Adipocyte (in vitro differentiated cells): ENCODE data around the gene FUT9.

ENCODE experiments used
- DNase-seq: peaks from one replicate; pipeline ENCODE4 v3.0.0-alpha.2; 2015; ENCODE audit warnings: low read depth
- H3K27me3 ChIP-seq: replicated peaks from 2 replicates; pipeline ENCODE4 v1.7.0; 2013; ENCODE audit warnings: mild to moderate bottlenecking, low read length, moderate library complexity; ENCODE audit not compliant: control insufficient read depth, insufficient read depth
- H3K36me3 ChIP-seq: 2 replicates; pipeline ENCODE4 v1.7.0; 2013; ENCODE audit warnings: low read length, mild to moderate bottlenecking, moderate library complexity; ENCODE audit not compliant: control insufficient read depth, insufficient read depth, severe bottlenecking
- H3K4me1 ChIP-seq: 2 replicates; pipeline ENCODE4 v1.7.0; 2013; ENCODE audit warnings: mild to moderate bottlenecking, low read length, moderate library complexity; ENCODE audit not compliant: control insufficient read depth, insufficient read depth
- H3K4me3 ChIP-seq: 2 replicates; pipeline ENCODE4 v1.7.0; 2013; ENCODE audit warnings: mild to moderate bottlenecking, low read length, moderate library complexity
- H3K9ac ChIP-seq: 2 replicates; pipeline ENCODE4 v1.7.0; 2013; ENCODE audit warnings: mild to moderate bottlenecking, low read length, moderate library complexity
- H3K9me3 ChIP-seq: 2 replicates; pipeline ENCODE4 v1.7.0; 2013; ENCODE audit warnings: mild to moderate bottlenecking, low read length, moderate library complexity; ENCODE audit not compliant: control insufficient read depth

The FUT9 gene

DNA sequence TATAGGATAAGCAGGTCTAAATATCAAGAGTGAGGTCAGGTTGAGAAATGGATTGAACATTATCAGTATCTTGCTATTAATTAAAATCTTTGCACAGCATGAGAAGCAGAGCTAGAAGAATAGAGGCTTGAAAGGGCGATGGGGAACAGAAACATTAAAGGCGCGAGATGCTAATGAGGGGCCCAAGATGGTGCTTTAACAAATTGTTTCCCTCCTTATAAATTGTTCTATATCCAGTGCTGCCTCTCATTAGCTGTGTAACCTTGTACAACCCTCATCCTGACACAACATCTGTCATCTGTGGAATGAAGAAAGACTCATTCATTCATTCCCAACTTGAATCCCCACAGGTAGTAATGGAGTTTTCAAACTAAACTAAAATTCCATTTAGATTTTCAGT, 57.8 kb downstream of the FUT9 start:
- Histone ChIP-seq H3K9ac (no peak overlapping the region), H3K36me3 (no peaks in the 10 kb centered on the region), H3K4me3 (no peak overlapping the region), H3K9me3 (no peaks in the 10 kb centered on the region), H3K4me1 (no peaks in the 10 kb centered on the region), H3K27me3 (no peaks in the 10 kb centered on the region)
- DNase-seq: no peak

DNA sequence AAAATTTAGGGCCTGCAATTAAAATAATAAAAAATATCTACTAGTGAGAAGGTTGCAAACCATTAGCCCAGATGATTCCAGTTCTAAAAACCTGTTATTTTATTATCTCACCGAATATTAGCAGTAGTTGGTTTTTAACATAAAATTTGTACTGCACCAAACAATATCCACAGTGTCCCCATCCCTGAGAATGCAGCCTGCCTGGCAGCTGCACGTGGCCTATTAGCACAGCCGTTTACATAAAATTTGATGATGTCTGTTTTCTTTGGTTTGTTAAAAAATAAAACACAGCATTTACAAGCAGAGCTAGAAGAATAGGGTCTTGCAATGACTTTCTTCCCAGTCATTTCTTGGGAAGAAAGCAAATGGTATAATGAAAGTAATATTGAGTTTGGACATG, 58.2 kb downstream of the FUT9 start:
- no peaks in the 10 kb centered on the region for H3K9me3 ChIP-seq
- no peaks in the 10 kb centered on the region for H3K4me1 ChIP-seq
- DNase-seq: no peak
- H3K36me3 ChIP-seq: no peaks in the 10 kb centered on the region
- no peaks in the 10 kb centered on the region for H3K27me3 ChIP-seq
- no peak overlapping the region for H3K4me3 ChIP-seq
- H3K9ac ChIP-seq: no peak overlapping the region

DNA sequence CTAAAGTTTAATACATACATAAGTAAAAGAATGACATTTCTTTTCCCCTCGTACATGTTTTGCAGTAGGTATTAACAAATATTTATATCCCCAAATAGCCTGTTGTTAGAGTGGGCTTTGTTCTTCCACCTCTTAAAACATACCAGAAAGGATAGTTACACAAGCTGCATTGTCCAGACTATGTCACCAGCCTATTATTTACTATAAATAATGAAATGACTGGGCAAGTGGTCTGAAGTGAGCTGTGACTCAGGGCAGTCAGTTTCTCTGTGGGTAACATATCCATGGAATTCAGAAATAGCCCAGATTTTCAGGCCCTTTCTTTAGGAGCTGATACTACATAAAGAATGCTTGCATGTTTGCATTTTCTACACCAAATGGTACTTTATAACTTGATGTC, 60.1 kb downstream of the FUT9 start:
- Histone ChIP-seq H3K27me3 (no peaks in the 10 kb centered on the region), H3K9me3 (no peaks in the 10 kb centered on the region), H3K4me3 (no peak overlapping the region), H3K36me3 (no peaks in the 10 kb centered on the region), H3K4me1 (no peaks in the 10 kb centered on the region), H3K9ac (no peak overlapping the region)
- DNase-seq: no peak

GRCh38 chr6:96086745-96087144, 71.0 kb downstream of the FUT9 start:
- DNase-seq: no peak
- no peak overlapping the region for H3K4me3 ChIP-seq
- no peaks in the 10 kb centered on the region for H3K4me1 ChIP-seq
- H3K27me3 ChIP-seq: no peaks in the 10 kb centered on the region
- H3K36me3 ChIP-seq: no peaks in the 10 kb centered on the region
- peaks cover 15% of the 10 kb centered on the region for H3K9me3 ChIP-seq
- H3K9ac ChIP-seq: no peak overlapping the region

GRCh38 chr6:96089173-96089572, 73.4 kb downstream of the FUT9 start:
- H3K27me3 ChIP-seq: no peaks in the 10 kb centered on the region
- peaks cover 15% of the 10 kb centered on the region for H3K9me3 ChIP-seq
- DNase-seq: no peak
- H3K9ac ChIP-seq: no peak overlapping the region
- no peaks in the 10 kb centered on the region for H3K36me3 ChIP-seq
- H3K4me1 ChIP-seq: no peaks in the 10 kb centered on the region
- H3K4me3 ChIP-seq: no peak overlapping the region

- no peak overlapping the region for H3K9ac ChIP-seq
- no peaks in the 10 kb centered on the region for H3K27me3 ChIP-seq
- DNase-seq: no peak
- H3K4me3 ChIP-seq: no peak overlapping the region
- peaks cover under 1% of the 10 kb centered on the region for H3K9me3 ChIP-seq
- H3K4me1 ChIP-seq: no peaks in the 10 kb centered on the region
- H3K36me3 ChIP-seq: no peaks in the 10 kb centered on the region
These were observed 78.3 kb downstream of the FUT9 start for GRCh38 chr6:96094077-96094476.

DNA sequence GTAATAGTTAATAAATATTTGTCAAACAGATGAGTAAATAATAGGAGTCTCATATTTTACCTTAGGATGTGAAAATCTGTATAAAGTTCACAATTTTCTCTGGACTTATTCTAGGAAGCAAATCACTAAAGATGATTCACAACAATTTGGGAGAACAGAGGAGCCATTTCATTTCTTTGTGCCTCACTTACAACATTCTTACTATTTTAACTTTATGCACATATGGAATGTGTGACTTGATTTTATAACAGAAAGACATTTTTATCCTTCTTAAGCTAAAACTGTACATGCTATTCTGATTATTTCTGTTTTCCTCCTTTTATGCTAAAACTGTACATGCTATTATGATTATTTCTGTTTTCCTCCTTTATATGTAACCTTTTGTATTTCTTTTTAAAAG, 83.3 kb downstream of the FUT9 start:
- H3K36me3 ChIP-seq: no peaks in the 10 kb centered on the region
- no peak for DNase-seq
- no peak overlapping the region for H3K9ac ChIP-seq
- H3K4me3 ChIP-seq: no peak overlapping the region
- H3K27me3 ChIP-seq: no peaks in the 10 kb centered on the region
- no peaks in the 10 kb centered on the region for H3K9me3 ChIP-seq
- H3K4me1 ChIP-seq: no peaks in the 10 kb centered on the region

DNA sequence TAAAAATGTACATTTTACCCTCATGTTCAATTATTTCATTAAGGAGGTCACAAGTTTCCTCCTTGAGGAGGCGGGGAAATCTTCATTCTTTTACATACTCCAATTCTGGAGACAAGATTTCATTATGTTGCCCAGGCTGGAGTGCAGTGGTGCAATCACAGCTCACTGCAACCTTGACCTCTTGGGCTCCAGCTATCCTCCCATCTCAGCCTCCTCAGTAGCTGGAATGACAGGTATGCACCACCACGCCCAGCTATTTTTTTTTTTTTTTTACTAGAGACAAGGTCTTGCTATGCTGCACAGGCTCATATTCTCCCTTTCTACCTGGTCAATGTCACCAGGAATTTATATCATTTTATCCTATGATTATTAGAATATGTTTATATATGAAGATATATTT, 85.8 kb downstream of the FUT9 start:
- DNase-seq: no peak
- Histone ChIP-seq H3K27me3 (no peaks in the 10 kb centered on the region), H3K4me1 (no peaks in the 10 kb centered on the region), H3K9me3 (no peaks in the 10 kb centered on the region), H3K9ac (no peak overlapping the region), H3K36me3 (no peaks in the 10 kb centered on the region), H3K4me3 (no peak overlapping the region)

DNA sequence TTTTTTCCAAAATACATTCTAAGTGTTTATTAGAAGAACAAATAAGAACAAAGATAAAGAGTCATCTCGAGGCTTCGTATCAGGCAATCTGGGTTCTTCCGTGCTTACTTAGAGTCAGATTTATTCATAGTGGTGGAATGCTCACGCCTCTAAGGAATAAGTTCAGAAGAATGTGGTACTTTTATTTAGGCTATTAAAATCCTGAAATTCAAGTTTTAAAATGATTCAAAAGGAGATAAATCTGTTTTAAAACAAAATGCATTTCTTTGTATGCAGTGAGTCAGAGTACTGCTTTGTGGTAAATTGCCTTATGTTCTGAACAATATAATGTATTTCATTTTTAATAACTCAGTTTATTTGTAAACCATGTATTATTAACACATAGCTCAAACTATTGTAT, 89.1 kb downstream of the FUT9 start:
- no peaks in the 10 kb centered on the region for H3K36me3 ChIP-seq
- no peak overlapping the region for H3K4me3 ChIP-seq
- no peak for DNase-seq
- no peaks in the 10 kb centered on the region for H3K27me3 ChIP-seq
- H3K9me3 ChIP-seq: no peaks in the 10 kb centered on the region
- H3K9ac ChIP-seq: no peak overlapping the region
- no peaks in the 10 kb centered on the region for H3K4me1 ChIP-seq

DNA sequence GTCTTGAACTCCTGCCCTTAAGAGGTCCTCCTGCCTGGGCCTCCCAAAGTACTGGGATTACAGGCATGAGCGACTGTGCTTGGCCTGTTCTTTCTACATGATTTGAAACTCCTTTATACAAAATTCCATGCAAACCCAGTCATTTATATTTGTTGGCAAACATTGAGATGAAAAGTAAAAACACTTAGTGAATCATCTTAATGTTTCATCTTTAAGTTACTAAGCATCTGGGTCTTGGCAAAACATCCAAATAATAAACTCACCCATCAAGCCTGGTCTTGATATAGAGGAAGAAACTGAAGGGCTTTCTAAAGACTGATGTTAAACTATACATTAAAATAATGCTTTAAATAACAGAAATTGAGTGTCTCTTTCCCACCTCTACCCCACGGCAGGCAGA, 95.1 kb downstream of the FUT9 start:
- Histone ChIP-seq H3K9ac (no peak overlapping the region), H3K9me3 (no peaks in the 10 kb centered on the region), H3K27me3 (no peaks in the 10 kb centered on the region), H3K4me3 (no peak overlapping the region), H3K36me3 (no peaks in the 10 kb centered on the region), H3K4me1 (no peaks in the 10 kb centered on the region)
- DNase-seq: no peak

DNA sequence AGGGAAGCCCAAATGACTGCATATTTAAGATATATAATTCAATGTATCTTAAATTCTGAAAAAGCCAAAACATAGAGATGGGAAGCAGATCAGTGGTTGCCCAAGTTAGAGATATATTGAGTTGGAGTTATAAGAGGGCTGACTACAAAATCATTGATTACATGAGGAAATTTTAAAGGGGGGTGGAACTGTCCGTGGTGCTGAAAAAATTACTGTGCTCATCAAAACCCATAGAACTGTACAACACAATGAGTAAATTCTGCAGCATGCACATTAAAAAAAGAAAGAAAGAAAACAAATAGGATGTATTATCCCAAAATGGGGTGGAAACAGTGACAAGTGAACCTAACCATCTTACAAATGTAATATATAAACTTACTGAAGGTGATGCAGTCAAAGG, 100.9 kb downstream of the FUT9 start:
- H3K9ac ChIP-seq: no peak overlapping the region
- no peak for DNase-seq
- H3K36me3 ChIP-seq: no peaks in the 10 kb centered on the region
- H3K9me3 ChIP-seq: peaks cover under 1% of the 10 kb centered on the region
- no peak overlapping the region for H3K4me3 ChIP-seq
- no peaks in the 10 kb centered on the region for H3K27me3 ChIP-seq
- H3K4me1 ChIP-seq: no peaks in the 10 kb centered on the region

DNA sequence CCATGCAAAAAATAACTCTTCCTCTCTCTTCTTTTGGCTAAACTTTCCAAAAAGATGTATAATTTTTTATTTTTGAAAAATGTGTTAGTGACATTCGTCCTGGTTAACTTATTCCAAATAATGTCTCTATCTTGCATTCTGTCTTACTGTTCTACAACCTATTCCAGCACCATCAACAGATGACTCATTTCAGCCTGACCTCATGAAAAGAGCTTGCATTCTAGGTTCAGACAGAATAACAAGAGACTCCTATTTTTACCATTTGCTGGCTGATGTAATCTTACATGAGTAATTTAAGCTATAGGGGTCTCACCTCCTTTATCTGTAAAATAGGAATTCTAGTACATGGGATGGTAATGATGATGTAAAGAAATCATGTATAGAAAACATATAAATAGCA, 109.0 kb downstream of the FUT9 start:
- Histone ChIP-seq H3K9me3 (peaks cover 5% of the 10 kb centered on the region), H3K4me3 (no peak overlapping the region), H3K4me1 (no peaks in the 10 kb centered on the region), H3K36me3 (no peaks in the 10 kb centered on the region), H3K9ac (no peak overlapping the region), H3K27me3 (no peaks in the 10 kb centered on the region)
- no peak for DNase-seq
